Adrenal gland (tissue), 5 donors: ENCODE data around the gene FHIT.

Experiments used
- CTCF ChIP-seq, 6 experiments: fragments of 450-650 bp in 4 of 6; fragments of 200-600 bp in 2 of 6; sonication (generic) in 1 of 6; IDR thresholded peaks; 1 replicate in 5 of 6; 2 replicates in 1 of 6; pipeline versions ENCODE4 v1.5.1 to v1.8.0; 2016 to 2021; ENCODE audit warnings: antibody characterized with exemption in 6 of 6, mild to moderate bottlenecking in 2 of 6, moderate library complexity in 1 of 6
- POLR2A ChIP-seq, 2 donors: fragments of 450-650 bp; IDR thresholded peaks; one replicate each; pipeline ENCODE4 v1.6.1; 2017; ENCODE audit warnings: antibody characterized with exemption in 2 of 2, mild to moderate bottlenecking in 2 of 2, moderate library complexity in 1 of 2
- donor health status: DM: no; HTN: no; CAD: no.

DNA sequence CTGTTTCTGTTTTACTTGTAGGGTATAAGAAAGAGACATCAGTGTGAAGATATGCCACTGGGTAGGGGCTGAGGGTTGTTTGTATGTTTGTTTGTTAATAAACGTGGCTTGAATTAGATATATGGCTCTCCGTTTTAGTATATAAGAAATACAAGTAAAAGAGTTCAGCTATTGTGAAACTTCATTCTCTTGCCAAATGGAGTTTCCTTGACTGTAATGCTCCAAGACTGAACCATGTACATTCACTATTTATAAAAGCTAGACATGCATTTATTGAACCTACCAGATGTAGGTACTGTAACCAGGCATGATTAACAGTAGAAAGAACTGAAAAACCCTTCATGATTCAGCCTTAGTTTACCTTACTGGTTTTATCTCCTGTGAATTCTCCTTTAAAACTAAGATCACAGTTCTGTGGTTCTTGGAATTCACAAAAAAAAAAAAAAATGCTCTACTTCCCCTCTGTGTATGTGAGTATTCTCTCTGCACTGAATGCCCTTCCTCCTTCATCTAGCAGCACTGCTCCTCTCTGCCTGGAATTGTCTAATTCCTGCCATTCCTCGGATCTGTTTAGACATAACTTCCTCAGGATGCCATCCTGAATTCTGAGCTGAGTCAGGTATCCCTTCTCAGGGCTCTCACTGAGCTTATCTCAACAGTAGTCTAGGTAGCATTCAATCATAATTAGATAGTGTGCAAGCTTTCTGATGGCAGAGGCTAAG is 504.4 kb downstream of the FHIT start:
- TF ChIP-seq CTCF (IDR thresholded peaks at IDR 0.05) (no peak), POLR2A (IDR thresholded peaks at IDR 0.05) (no peak)
